C4-2B (cell line): Measurements from ENCODE around the gene ARHGAP10.
"Not testable (repeated sequence)": the region's sequence is repeated elsewhere in the genome, so short reads cannot be mapped to it uniquely, and the experiment has no call there.

Experiments used
- CTCF ChIP-seq: fragments of 450-650 bp; conservative IDR thresholded peaks from 2 replicates; pipeline ENCODE4 v1.5.1; 2017; ENCODE audit warnings: mild to moderate bottlenecking
- ZFX ChIP-seq: fragments of 450-650 bp; IDR thresholded peaks from 2 replicates; pipeline ENCODE4 v1.6.1; 2017

- TF ChIP-seq CTCF, ZFX: not testable (repeated sequence)
Measured at GRCh38 chr4:147912106-147912505, 180.2 kb downstream of the ARHGAP10 start.
